ENCODE data around the gene CHRNA9. TPM values are rescaled to one million over a fixed set of nuclear protein-coding genes. Genes with fewer than 3 reads are reported as not detected.

CHRNA9 gene
- total RNA-seq, 1 experiment from 2014 or later = 1.2 TPM

DNA sequence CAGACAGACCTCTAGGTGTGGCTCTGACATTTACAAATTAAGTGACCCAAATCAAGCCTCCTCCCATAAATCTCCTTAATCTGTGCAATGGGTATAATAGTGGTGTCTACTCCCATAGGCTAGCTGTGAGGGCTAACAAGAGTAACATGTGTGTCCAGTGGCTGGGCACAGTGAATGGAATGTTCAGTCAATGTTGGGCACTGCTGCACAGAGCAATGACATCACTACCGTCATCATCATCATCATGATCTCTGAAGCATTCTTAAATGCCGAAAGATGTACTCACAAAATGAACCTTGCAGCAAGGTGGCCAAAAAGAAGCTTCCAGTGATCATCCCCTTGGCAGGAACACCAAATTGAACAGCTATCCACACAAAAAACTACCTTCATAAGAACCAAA is 43.5 kb downstream of the CHRNA9 start:
- ATAC-seq = no peak
- H3K27ac Mint-ChIP-seq = no peak overlapping the region
- CTCF ChIA-PET = interaction anchor here (1.8 kb wide), 1 partner anchor 61 kb away, joined by 5 read pairs; no protein-coding TSS in a partner anchor
- H3K36me3 Mint-ChIP-seq = no peaks in the 10 kb centered on the region
- H3K9me3 Mint-ChIP-seq = no peaks in the 10 kb centered on the region
- no peak for TF ChIP-seq OVOL2 (CRISPR knock-in tag; IDR thresholded peaks at IDR 0.05; ENCODE audit: borderline replicate concordance)
- no peak for TF ChIP-seq ZNF138 (CRISPR knock-in tag; conservative IDR thresholded peaks at IDR 0.05)
- TF ChIP-seq CREB1 (CRISPR knock-in tag; IDR thresholded peaks at IDR 0.05) = no peak
- TF ChIP-seq, protein P1, sequence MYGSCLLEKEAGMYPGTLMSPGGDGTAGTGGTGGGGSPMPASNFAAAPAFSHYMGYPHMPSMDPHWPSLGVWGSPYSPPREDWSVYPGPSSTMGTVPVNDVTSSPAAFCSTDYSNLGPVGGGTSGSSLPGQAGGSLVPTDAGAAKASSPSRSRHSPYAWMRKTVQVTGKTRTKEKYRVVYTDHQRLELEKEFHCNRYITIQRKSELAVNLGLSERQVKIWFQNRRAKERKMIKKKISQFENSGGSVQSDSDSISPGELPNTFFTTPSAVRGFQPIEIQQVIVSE (CRISPR knock-in tag; IDR thresholded peaks at IDR 0.05; ENCODE audit: borderline replicate concordance) = no peak
- H3K4me1 Mint-ChIP-seq = peaks cover 11% of the 10 kb centered on the region
- POLR2A ChIA-PET = no interaction called here
- no peak overlapping the region for H3K4me3 Mint-ChIP-seq
- peaks cover 3% of the 10 kb centered on the region; the same call in 1 of the 2 replicates for H3K27me3 Mint-ChIP-seq (ENCODE audit: low read depth)
- DNase-seq (ENCODE audit: low spot score) = no peak

DNA sequence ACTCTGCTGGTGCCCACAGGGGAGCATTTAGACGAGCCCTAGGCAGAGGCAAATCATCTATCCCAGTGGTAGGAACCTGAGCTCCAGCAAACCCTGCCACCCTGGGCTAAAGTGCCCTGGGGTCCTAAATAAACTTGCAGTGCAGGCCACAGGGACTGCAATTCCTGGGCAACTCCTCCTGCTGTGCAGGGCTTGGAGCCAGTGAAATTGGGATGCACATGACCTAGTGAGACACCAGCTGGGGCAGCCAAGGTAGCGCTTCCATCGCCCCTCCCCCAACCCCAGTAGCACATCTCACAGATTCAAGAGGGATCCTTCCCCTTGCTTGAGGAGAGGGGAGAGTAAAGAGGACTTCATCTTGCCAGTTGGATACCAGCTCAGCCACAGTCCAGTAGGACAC is 44.1 kb downstream of the CHRNA9 start:
- no peak overlapping the region for H3K27ac Mint-ChIP-seq
- H3K4me1 Mint-ChIP-seq = peaks cover 11% of the 10 kb centered on the region
- no peaks in the 10 kb centered on the region for H3K9me3 Mint-ChIP-seq
- ATAC-seq = peak; percentile 38; the same call in 1 of the 2 replicates
- peak; percentile 19 for DNase-seq (ENCODE audit: low spot score)
- no peak overlapping the region for H3K4me3 Mint-ChIP-seq
- POLR2A ChIA-PET = no interaction called here
- TF ChIP-seq ESRRA (CRISPR knock-in tag; IDR thresholded peaks at IDR 0.05; ENCODE audit: borderline replicate concordance) (no peak), ZNF263 (CRISPR knock-in tag; IDR thresholded peaks at IDR 0.05; ENCODE audit: low read depth) (no peak), ZNF423 (CRISPR knock-in tag; IDR thresholded peaks at IDR 0.05) (no peak), TEAD1 (CRISPR knock-in tag; IDR thresholded peaks at IDR 0.05) (no peak)
- TF ChIP-seq, protein P2, sequence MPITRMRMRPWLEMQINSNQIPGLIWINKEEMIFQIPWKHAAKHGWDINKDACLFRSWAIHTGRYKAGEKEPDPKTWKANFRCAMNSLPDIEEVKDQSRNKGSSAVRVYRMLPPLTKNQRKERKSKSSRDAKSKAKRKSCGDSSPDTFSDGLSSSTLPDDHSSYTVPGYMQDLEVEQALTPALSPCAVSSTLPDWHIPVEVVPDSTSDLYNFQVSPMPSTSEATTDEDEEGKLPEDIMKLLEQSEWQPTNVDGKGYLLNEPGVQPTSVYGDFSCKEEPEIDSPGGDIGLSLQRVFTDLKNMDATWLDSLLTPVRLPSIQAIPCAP (CRISPR knock-in tag; IDR thresholded peaks at IDR 0.05) = no peak
- TF ChIP-seq, protein P3, sequence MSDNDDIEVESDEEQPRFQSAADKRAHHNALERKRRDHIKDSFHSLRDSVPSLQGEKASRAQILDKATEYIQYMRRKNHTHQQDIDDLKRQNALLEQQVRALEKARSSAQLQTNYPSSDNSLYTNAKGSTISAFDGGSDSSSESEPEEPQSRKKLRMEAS (CRISPR knock-in tag; IDR thresholded peaks at IDR 0.05) = no peak
- TF ChIP-seq, protein P4, sequence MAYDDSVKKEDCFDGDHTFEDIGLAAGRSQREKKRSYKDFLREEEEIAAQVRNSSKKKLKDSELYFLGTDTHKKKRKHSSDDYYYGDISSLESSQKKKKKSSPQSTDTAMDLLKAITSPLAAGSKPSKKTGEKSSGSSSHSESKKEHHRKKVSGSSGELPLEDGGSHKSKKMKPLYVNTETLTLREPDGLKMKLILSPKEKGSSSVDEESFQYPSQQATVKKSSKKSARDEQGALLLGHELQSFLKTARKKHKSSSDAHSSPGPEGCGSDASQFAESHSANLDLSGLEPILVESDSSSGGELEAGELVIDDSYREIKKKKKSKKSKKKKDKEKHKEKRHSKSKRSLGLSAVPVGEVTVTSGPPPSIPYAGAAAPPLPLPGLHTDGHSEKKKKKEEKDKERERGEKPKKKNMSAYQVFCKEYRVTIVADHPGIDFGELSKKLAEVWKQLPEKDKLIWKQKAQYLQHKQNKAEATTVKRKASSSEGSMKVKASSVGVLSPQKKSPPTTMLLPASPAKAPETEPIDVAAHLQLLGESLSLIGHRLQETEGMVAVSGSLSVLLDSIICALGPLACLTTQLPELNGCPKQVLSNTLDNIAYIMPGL (CRISPR knock-in tag; IDR thresholded peaks at IDR 0.05) = no peak
- TF ChIP-seq, protein P5, sequence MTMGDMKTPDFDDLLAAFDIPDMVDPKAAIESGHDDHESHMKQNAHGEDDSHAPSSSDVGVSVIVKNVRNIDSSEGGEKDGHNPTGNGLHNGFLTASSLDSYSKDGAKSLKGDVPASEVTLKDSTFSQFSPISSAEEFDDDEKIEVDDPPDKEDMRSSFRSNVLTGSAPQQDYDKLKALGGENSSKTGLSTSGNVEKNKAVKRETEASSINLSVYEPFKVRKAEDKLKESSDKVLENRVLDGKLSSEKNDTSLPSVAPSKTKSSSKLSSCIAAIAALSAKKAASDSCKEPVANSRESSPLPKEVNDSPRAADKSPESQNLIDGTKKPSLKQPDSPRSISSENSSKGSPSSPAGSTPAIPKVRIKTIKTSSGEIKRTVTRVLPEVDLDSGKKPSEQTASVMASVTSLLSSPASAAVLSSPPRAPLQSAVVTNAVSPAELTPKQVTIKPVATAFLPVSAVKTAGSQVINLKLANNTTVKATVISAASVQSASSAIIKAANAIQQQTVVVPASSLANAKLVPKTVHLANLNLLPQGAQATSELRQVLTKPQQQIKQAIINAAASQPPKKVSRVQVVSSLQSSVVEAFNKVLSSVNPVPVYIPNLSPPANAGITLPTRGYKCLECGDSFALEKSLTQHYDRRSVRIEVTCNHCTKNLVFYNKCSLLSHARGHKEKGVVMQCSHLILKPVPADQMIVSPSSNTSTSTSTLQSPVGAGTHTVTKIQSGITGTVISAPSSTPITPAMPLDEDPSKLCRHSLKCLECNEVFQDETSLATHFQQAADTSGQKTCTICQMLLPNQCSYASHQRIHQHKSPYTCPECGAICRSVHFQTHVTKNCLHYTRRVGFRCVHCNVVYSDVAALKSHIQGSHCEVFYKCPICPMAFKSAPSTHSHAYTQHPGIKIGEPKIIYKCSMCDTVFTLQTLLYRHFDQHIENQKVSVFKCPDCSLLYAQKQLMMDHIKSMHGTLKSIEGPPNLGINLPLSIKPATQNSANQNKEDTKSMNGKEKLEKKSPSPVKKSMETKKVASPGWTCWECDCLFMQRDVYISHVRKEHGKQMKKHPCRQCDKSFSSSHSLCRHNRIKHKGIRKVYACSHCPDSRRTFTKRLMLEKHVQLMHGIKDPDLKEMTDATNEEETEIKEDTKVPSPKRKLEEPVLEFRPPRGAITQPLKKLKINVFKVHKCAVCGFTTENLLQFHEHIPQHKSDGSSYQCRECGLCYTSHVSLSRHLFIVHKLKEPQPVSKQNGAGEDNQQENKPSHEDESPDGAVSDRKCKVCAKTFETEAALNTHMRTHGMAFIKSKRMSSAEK (CRISPR knock-in tag; IDR thresholded peaks at IDR 0.05; ENCODE audit: borderline replicate concordance) = no peak
- CTCF ChIA-PET = interaction anchor here (0.5 to 1.8 kb wide), 2 partner anchors 62 to 254 kb away, joined by 3 to 5 read pairs; no protein-coding TSS in a partner anchor
- H3K27me3 Mint-ChIP-seq (ENCODE audit: low read depth) = peaks cover 3% of the 10 kb centered on the region; the same call in 1 of the 2 replicates
- H3K36me3 Mint-ChIP-seq = no peaks in the 10 kb centered on the region

DNA sequence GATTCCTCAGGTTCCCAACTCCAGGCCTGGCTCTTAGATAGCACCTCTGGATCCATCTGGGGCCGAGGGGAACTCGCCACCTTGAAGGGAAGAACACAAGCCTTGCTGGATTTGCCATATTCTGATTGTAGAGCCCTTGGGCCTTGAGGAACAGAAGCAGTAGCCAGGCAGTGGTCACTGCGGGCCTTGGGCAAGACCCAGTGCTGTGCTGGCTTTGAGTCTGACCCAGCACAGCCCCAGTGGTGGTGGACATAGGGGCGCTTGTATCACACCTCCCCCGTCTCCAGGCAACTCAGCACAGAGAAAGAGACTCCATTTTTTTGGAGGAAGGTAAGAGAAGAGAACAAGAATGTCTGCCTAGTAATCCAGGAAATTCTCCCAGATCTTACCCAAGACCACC is 45.5 kb downstream of the CHRNA9 start:
- CTCF ChIA-PET = no interaction called here
- ATAC-seq = no peak
- TF ChIP-seq TEAD4 (CRISPR knock-in tag; IDR thresholded peaks at IDR 0.05) (no peak), ZNF423 (CRISPR knock-in tag; IDR thresholded peaks at IDR 0.05) (no peak), SOX15 (CRISPR knock-in tag; IDR thresholded peaks at IDR 0.05) (no peak), EMX1 (CRISPR knock-in tag; IDR thresholded peaks at IDR 0.05) (no peak)
- TF ChIP-seq, protein P6, sequence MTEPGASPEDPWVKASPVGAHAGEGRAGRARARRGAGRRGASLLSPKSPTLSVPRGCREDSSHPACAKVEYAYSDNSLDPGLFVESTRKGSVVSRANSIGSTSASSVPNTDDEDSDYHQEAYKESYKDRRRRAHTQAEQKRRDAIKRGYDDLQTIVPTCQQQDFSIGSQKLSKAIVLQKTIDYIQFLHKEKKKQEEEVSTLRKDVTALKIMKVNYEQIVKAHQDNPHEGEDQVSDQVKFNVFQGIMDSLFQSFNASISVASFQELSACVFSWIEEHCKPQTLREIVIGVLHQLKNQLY (CRISPR knock-in tag; IDR thresholded peaks at IDR 0.05) = no peak
- TF ChIP-seq, protein P3 (CRISPR knock-in tag; IDR thresholded peaks at IDR 0.05) = no peak
- TF ChIP-seq, protein P4 (CRISPR knock-in tag; IDR thresholded peaks at IDR 0.05) = no peak
- TF ChIP-seq, protein P7, sequence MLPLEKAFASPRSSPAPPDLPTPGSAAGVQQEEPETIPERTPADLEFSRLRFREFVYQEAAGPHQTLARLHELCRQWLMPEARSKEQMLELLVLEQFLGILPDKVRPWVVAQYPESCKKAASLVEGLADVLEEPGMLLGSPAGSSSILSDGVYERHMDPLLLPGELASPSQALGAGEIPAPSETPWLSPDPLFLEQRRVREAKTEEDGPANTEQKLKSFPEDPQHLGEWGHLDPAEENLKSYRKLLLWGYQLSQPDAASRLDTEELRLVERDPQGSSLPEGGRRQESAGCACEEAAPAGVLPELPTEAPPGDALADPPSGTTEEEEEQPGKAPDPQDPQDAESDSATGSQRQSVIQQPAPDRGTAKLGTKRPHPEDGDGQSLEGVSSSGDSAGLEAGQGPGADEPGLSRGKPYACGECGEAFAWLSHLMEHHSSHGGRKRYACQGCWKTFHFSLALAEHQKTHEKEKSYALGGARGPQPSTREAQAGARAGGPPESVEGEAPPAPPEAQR (CRISPR knock-in tag; IDR thresholded peaks at IDR 0.05) = no peak
- TF ChIP-seq, protein P8, sequence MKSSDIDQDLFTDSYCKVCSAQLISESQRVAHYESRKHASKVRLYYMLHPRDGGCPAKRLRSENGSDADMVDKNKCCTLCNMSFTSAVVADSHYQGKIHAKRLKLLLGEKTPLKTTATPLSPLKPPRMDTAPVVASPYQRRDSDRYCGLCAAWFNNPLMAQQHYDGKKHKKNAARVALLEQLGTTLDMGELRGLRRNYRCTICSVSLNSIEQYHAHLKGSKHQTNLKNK (CRISPR knock-in tag; IDR thresholded peaks at IDR 0.05) = no peak

More for the DNA sequence above, 45.5 kb downstream of the CHRNA9 start:
- POLR2A ChIA-PET = no interaction called here
- DNase-seq (ENCODE audit: low spot score) = no peak
- Mint-ChIP-seq H3K9me3 (no peaks in the 10 kb centered on the region), H3K4me3 (no peak overlapping the region), H3K36me3 (no peaks in the 10 kb centered on the region), H3K27ac (no peak overlapping the region), H3K27me3 (ENCODE audit: low read depth) (peaks cover 3% of the 10 kb centered on the region; the same call in 1 of the 2 replicates), H3K4me1 (peaks cover 14% of the 10 kb centered on the region)

Data from WTC11 (cell line).